Neural progenitor cell (in vitro differentiated cells): ENCODE results near the gene TACC3. TPM values are rescaled to one million over a fixed set of nuclear protein-coding genes. Genes with fewer than 3 reads are reported as not detected.

Source experiments
- DNase-seq: peaks from one replicate; pipeline ENCODE4 v3.0.0-alpha.2; 2016; ENCODE audit warnings: low spot score
- H2AFZ ChIP-seq: fragments of 200-600 bp; sonication (generic); replicated peaks from 2 replicates; pipeline ENCODE4 v1.6.1; 2016; ENCODE audit warnings: antibody characterized with exemption
- H3F3A ChIP-seq: fragments of 200-600 bp; sonication (generic); 2 replicates; pipeline ENCODE4 v1.6.1; 2016; ENCODE audit warnings: antibody characterized with exemption, low read depth
- H3K27ac ChIP-seq: fragments of 200-600 bp; sonication (generic); 2 replicates; pipeline ENCODE4 v1.5.1; 2016; ENCODE audit warnings: mild to moderate bottlenecking
- H3K27me3 ChIP-seq: fragments of 200-600 bp; sonication (generic); 2 replicates; pipeline ENCODE4 v1.6.1; 2016; ENCODE audit warnings: mild to moderate bottlenecking, moderate library complexity
- H3K36me3 ChIP-seq: fragments of 200-600 bp; sonication (generic); 2 replicates; pipeline ENCODE4 v1.5.1; 2016
- H3K4me1 ChIP-seq: fragments of 200-600 bp; sonication (generic); 2 replicates; pipeline ENCODE4 v1.6.1; 2016; ENCODE audit warnings: mixed run types
- H3K4me2 ChIP-seq: fragments of 200-600 bp; sonication (generic); 2 replicates; pipeline ENCODE4 v1.6.1; 2016
- H3K4me3 ChIP-seq: fragments of 200-600 bp; sonication (generic); 2 replicates; pipeline ENCODE4 v1.5.1; 2016
- H3K79me2 ChIP-seq: fragments of 200-600 bp; sonication (generic); 2 replicates; pipeline ENCODE4 v1.6.1; 2016; ENCODE audit warnings: low read depth
- H3K9ac ChIP-seq: fragments of 200-600 bp; sonication (generic); 2 replicates; pipeline ENCODE4 v1.6.1; 2016
- H3K9me3 ChIP-seq: fragments of 200-600 bp; sonication (generic); 2 replicates; pipeline ENCODE4 v1.5.1; 2016; ENCODE audit warnings: low read depth
- H4K20me1 ChIP-seq: fragments of 200-600 bp; sonication (generic); 2 replicates; pipeline ENCODE4 v1.6.1; 2016; ENCODE audit warnings: low read depth
- H3K27ac Mint-ChIP-seq: 3 replicates; pipeline ENCODE4 v1.8.0; 2021; ENCODE audit warnings: mixed read lengths
- H3K27me3 Mint-ChIP-seq: 2 replicates; pipeline ENCODE4 v1.8.0; 2022; ENCODE audit warnings: low read depth, mild to moderate bottlenecking, inconsistent platforms, moderate library complexity, mixed read lengths; ENCODE audit not compliant: insufficient read depth
- H3K36me3 Mint-ChIP-seq: 3 replicates; pipeline ENCODE4 v1.8.0; 2021; ENCODE audit warnings: mixed read lengths
- H3K4me1 Mint-ChIP-seq: 3 replicates; pipeline ENCODE4 v1.8.0; 2021; ENCODE audit warnings: mixed read lengths
- H3K4me3 Mint-ChIP-seq: 3 replicates; pipeline ENCODE4 v1.8.0; 2021; ENCODE audit warnings: mild to moderate bottlenecking, moderate library complexity, mixed read lengths
- H3K9me3 Mint-ChIP-seq: 3 replicates; pipeline ENCODE4 v1.8.0; 2020; ENCODE audit warnings: mixed read lengths
- CTCF ChIP-seq: fragments of 200-600 bp; sonication (generic); IDR thresholded peaks from 2 replicates; pipeline ENCODE4 v1.5.1; 2017; ENCODE audit warnings: antibody characterized with exemption, mild to moderate bottlenecking
- EZH2 ChIP-seq: fragments of 200-600 bp; sonication (generic); IDR thresholded peaks from 2 replicates; pipeline ENCODE4 v1.6.1; 2017; ENCODE audit warnings: antibody characterized with exemption, mild to moderate bottlenecking, moderate library complexity
- EZH2phosphoT487 ChIP-seq: fragments of 200-600 bp; sonication (generic); IDR thresholded peaks from 2 replicates; pipeline ENCODE4 v1.6.1; 2017; ENCODE audit warnings: antibody characterized with exemption
- total RNA-seq: library from RNA; depleted of rRNA; stranded (reverse); fragments of >200 nt; gene quantifications from 2 replicates; pipeline ENCODE4 v1.2.3, GENCODE V29; 2015; ENCODE audit warnings: low replicate concordance

Gene TACC3
- total RNA-seq, 1 donor from 2014 or later: 68.4 TPM

GRCh38 chr4:1711055-1711570 lies 10.2 kb upstream of the TACC3 start:
- H3K79me2 ChIP-seq: peaks cover 54% of the 10 kb centered on the region
- TF ChIP-seq EZH2phosphoT487 (no peak), CTCF (no peak), EZH2 (no peak)
- Mint-ChIP-seq H3K4me1 (peaks cover 44% of the 10 kb centered on the region), H3K27ac (peak overlapping the region; percentile 54), H3K27me3 (peaks cover 2% of the 10 kb centered on the region), H3K36me3 (peaks cover 22% of the 10 kb centered on the region), H3K9me3 (no peaks in the 10 kb centered on the region), H3K4me3 (peak overlapping the region; percentile 91)
- H3K27me3 ChIP-seq: no peaks in the 10 kb centered on the region
- no peaks in the 10 kb centered on the region for H3K9me3 ChIP-seq
- no peaks in the 10 kb centered on the region for H3K36me3 ChIP-seq
- H3K4me2 ChIP-seq: peak overlapping the region; percentile 98
- no peak overlapping the region for H3K27ac ChIP-seq
- H2AFZ ChIP-seq: peak overlapping the region; percentile 94
- DNase-seq: no peak
- peaks cover 8% of the 10 kb centered on the region for H3K4me1 ChIP-seq
- peak overlapping the region; percentile 67 for H3K4me3 ChIP-seq
- H3K9ac ChIP-seq: peak overlapping the region; percentile 45
- H4K20me1 ChIP-seq: peaks cover 61% of the 10 kb centered on the region
- peaks cover 35% of the 10 kb centered on the region for H3F3A ChIP-seq

- H3K4me1 Mint-ChIP-seq: peaks cover 44% of the 10 kb centered on the region
- Histone ChIP-seq H3K27me3 (no peaks in the 10 kb centered on the region), H3K36me3 (no peaks in the 10 kb centered on the region), H3K4me1 (peaks cover 8% of the 10 kb centered on the region), H4K20me1 (peaks cover 60% of the 10 kb centered on the region), H3K9ac (peak overlapping the region; percentile 45), H3K79me2 (peaks cover 48% of the 10 kb centered on the region), H3K27ac (peak overlapping the region; percentile 82), H3F3A (peaks cover 35% of the 10 kb centered on the region), H3K9me3 (no peaks in the 10 kb centered on the region), H2AFZ (peak overlapping the region; percentile 94), H3K4me3 (peak overlapping the region; percentile 67), H3K4me2 (peak overlapping the region; percentile 98)
- no peaks in the 10 kb centered on the region for H3K9me3 Mint-ChIP-seq
- DNase-seq: peak; percentile 68
- peak overlapping the region; percentile 91 for H3K4me3 Mint-ChIP-seq
- H3K36me3 Mint-ChIP-seq: peaks cover 18% of the 10 kb centered on the region
- TF ChIP-seq EZH2: no peak
- TF ChIP-seq EZH2phosphoT487: no peak
- TF ChIP-seq CTCF: no peak
- peak overlapping the region; percentile 54 for H3K27ac Mint-ChIP-seq
- H3K27me3 Mint-ChIP-seq: peaks cover 2% of the 10 kb centered on the region
Observed at GRCh38 chr4:1711571-1712215, 9.6 kb upstream of the TACC3 start.

GRCh38 chr4:1712216-1713002 lies 8.9 kb upstream of the TACC3 start, which contains the start of gene SLBP:
Gene SLBP (minus strand): TSS chr4:1712319. CDS start chr4:1712188, 131 bp downstream.
- peaks cover 8% of the 10 kb centered on the region for H3K4me1 ChIP-seq
- H3K4me3 Mint-ChIP-seq: peak within 1 kb of the TSS; percentile 91
- no peaks in the 10 kb centered on the region for H3K9me3 Mint-ChIP-seq
- peaks cover 44% of the 10 kb centered on the region for H3K4me1 Mint-ChIP-seq
- H3K27me3 ChIP-seq: no peaks in the 10 kb centered on the region
- H3K79me2 ChIP-seq: peaks cover 46% of the 10 kb centered on the region
- no peaks in the 10 kb centered on the region for H3K9me3 ChIP-seq
- peak within 1 kb of the TSS; percentile 86 for H3K27ac Mint-ChIP-seq
- peaks cover 18% of the 10 kb centered on the region for H3K36me3 Mint-ChIP-seq
- H3K4me3 ChIP-seq: peak within 1 kb of the TSS; percentile 67
- peak; percentile 94 for DNase-seq
- peak within 1 kb of the TSS; percentile 98 for H3K4me2 ChIP-seq
- H3K9ac ChIP-seq: peak within 1 kb of the TSS; percentile 48
- peaks cover 35% of the 10 kb centered on the region for H3F3A ChIP-seq
- peaks cover 61% of the 10 kb centered on the region for H4K20me1 ChIP-seq
- H3K36me3 ChIP-seq: no peaks in the 10 kb centered on the region
- H2AFZ ChIP-seq: peak within 1 kb of the TSS; percentile 94
- peak; percentile 5 for TF ChIP-seq CTCF
- no peak for TF ChIP-seq EZH2
- H3K27ac ChIP-seq: peak within 1 kb of the TSS; percentile 82
- peaks cover 2% of the 10 kb centered on the region for H3K27me3 Mint-ChIP-seq
